Dendritic cell treated with granulocyte-macrophage colony-stimulating factor and Interleukin-4, amounts not matched to agents 40 ng/mL and 50 ng/mL, for 4 days (primary cell): Measurements from ENCODE around the gene FNDC8.
"Not testable (repeated sequence)": the region's sequence is repeated elsewhere in the genome, so short reads cannot be mapped to it uniquely, and the experiment has no call there.

Source experiments
- H3K27ac Mint-ChIP-seq: one replicate; pipeline ENCODE4 v1.8.0; 2022; ENCODE audit warnings: mild to moderate bottlenecking, mixed read lengths
- H3K27me3 Mint-ChIP-seq: one replicate; pipeline ENCODE4 v1.8.0; 2022; ENCODE audit warnings: mild to moderate bottlenecking, mixed read lengths
- H3K36me3 Mint-ChIP-seq: one replicate; pipeline ENCODE4 v1.8.0; 2022; ENCODE audit warnings: low read depth, mixed read lengths
- H3K4me1 Mint-ChIP-seq: one replicate; pipeline ENCODE4 v1.8.0; 2022; ENCODE audit warnings: low read depth, mixed read lengths
- H3K4me3 Mint-ChIP-seq: one replicate; pipeline ENCODE4 v1.8.0; 2022; ENCODE audit warnings: mild to moderate bottlenecking, moderate library complexity, mixed read lengths
- H3K9me3 Mint-ChIP-seq: one replicate; pipeline ENCODE4 v1.8.0; 2022; ENCODE audit warnings: mixed read lengths
- intact Hi-C: fragments of 100-400 bp; cut with micrococcal nuclease; formaldehyde crosslinking; loops from one replicate; pipeline ENCODE4 v1.15.0; 2022

The FNDC8 gene

GRCh38 chr17:35160354-35161201, 39.2 kb downstream of the FNDC8 start:
- peaks cover 6% of the 10 kb centered on the region for H3K4me1 Mint-ChIP-seq
- H3K9me3 Mint-ChIP-seq, result no peaks in the 10 kb centered on the region
- intact Hi-C loops, result no loop called here
- H3K4me3 Mint-ChIP-seq, result no peak overlapping the region
- no peaks in the 10 kb centered on the region for H3K36me3 Mint-ChIP-seq
- H3K27ac Mint-ChIP-seq, result no peak overlapping the region
- peaks cover 14% of the 10 kb centered on the region for H3K27me3 Mint-ChIP-seq

- Mint-ChIP-seq H3K36me3 (no peaks in the 10 kb centered on the region), H3K4me1 (peaks cover 6% of the 10 kb centered on the region), H3K27me3 (peaks cover 16% of the 10 kb centered on the region), H3K4me3 (no peak overlapping the region), H3K9me3 (no peaks in the 10 kb centered on the region), H3K27ac (no peak overlapping the region)
- intact Hi-C loops, result no loop called here
Measured at GRCh38 chr17:35161281-35161761, 39.9 kb downstream of the FNDC8 start.

- Mint-ChIP-seq H3K27ac (no peak overlapping the region), H3K9me3 (no peaks in the 10 kb centered on the region), H3K27me3 (peaks cover 24% of the 10 kb centered on the region), H3K4me3 (no peak overlapping the region), H3K4me1 (peaks cover 6% of the 10 kb centered on the region), H3K36me3 (no peaks in the 10 kb centered on the region)
- intact Hi-C loops, result no loop called here
Measured at GRCh38 chr17:35162755-35163154, 41.3 kb downstream of the FNDC8 start.

GRCh38 chr17:35163886-35164285, 42.5 kb downstream of the FNDC8 start:
- Mint-ChIP-seq H3K4me1 (peaks cover 6% of the 10 kb centered on the region), H3K4me3 (no peak overlapping the region), H3K36me3 (no peaks in the 10 kb centered on the region), H3K9me3 (no peaks in the 10 kb centered on the region), H3K27ac (no peak overlapping the region), H3K27me3 (peaks cover 24% of the 10 kb centered on the region)
- intact Hi-C loops, result no loop called here

- intact Hi-C loops, result no loop called here
- Mint-ChIP-seq H3K4me1 (peaks cover 6% of the 10 kb centered on the region), H3K27me3 (peaks cover 24% of the 10 kb centered on the region)
Measured at GRCh38 chr17:35164716-35165115, 43.3 kb downstream of the FNDC8 start.

GRCh38 chr17:35166526-35166925, 45.1 kb downstream of the FNDC8 start:
- H3K4me1 Mint-ChIP-seq, result no peaks in the 10 kb centered on the region
- H3K9me3 Mint-ChIP-seq, result no peaks in the 10 kb centered on the region
- peaks cover 21% of the 10 kb centered on the region for H3K27me3 Mint-ChIP-seq
- H3K4me3 Mint-ChIP-seq, result no peak overlapping the region
- H3K36me3 Mint-ChIP-seq, result no peaks in the 10 kb centered on the region
- H3K27ac Mint-ChIP-seq, result no peak overlapping the region
- intact Hi-C loops, result no loop called here

More at GRCh38 chr17:35164716-35165115, 43.3 kb downstream of the FNDC8 start:
- no peak overlapping the region for H3K27ac Mint-ChIP-seq
- H3K9me3 Mint-ChIP-seq, result no peaks in the 10 kb centered on the region
- H3K36me3 Mint-ChIP-seq, result no peaks in the 10 kb centered on the region
- no peak overlapping the region for H3K4me3 Mint-ChIP-seq

GRCh38 chr17:35167046-35167445, 45.6 kb downstream of the FNDC8 start:
- no peaks in the 10 kb centered on the region for H3K9me3 Mint-ChIP-seq
- no peak overlapping the region for H3K27ac Mint-ChIP-seq
- no peaks in the 10 kb centered on the region for H3K36me3 Mint-ChIP-seq
- H3K4me1 Mint-ChIP-seq, result no peaks in the 10 kb centered on the region
- no peak overlapping the region for H3K4me3 Mint-ChIP-seq
- H3K27me3 Mint-ChIP-seq, result peaks cover 19% of the 10 kb centered on the region
- intact Hi-C loops, result no loop called here

- no peaks in the 10 kb centered on the region for H3K9me3 Mint-ChIP-seq
- H3K36me3 Mint-ChIP-seq, result no peaks in the 10 kb centered on the region
- H3K27me3 Mint-ChIP-seq, result peaks cover 18% of the 10 kb centered on the region
- H3K4me1 Mint-ChIP-seq, result no peaks in the 10 kb centered on the region
- H3K27ac Mint-ChIP-seq, result no peak overlapping the region
- no peak overlapping the region for H3K4me3 Mint-ChIP-seq
- intact Hi-C loops, result no loop called here
Measured at GRCh38 chr17:35167666-35168065, 46.3 kb downstream of the FNDC8 start.

GRCh38 chr17:35169835-35170363, 48.5 kb downstream of the FNDC8 start:
- Mint-ChIP-seq H3K9me3 (no peaks in the 10 kb centered on the region), H3K4me1 (no peaks in the 10 kb centered on the region), H3K4me3 (no peak overlapping the region), H3K27me3 (peaks cover 16% of the 10 kb centered on the region), H3K27ac (no peak overlapping the region), H3K36me3 (no peaks in the 10 kb centered on the region)
- intact Hi-C loops, result no loop called here

GRCh38 chr17:35170968-35171771, 49.8 kb downstream of the FNDC8 start:
- peaks cover 22% of the 10 kb centered on the region for H3K27me3 Mint-ChIP-seq
- intact Hi-C loops, result no loop called here
- H3K27ac Mint-ChIP-seq, result no peak overlapping the region
- H3K9me3 Mint-ChIP-seq, result no peaks in the 10 kb centered on the region
- no peaks in the 10 kb centered on the region for H3K36me3 Mint-ChIP-seq
- no peak overlapping the region for H3K4me3 Mint-ChIP-seq
- no peaks in the 10 kb centered on the region for H3K4me1 Mint-ChIP-seq

- no peaks in the 10 kb centered on the region for H3K9me3 Mint-ChIP-seq
- no peak overlapping the region for H3K4me3 Mint-ChIP-seq
- H3K4me1 Mint-ChIP-seq, result no peaks in the 10 kb centered on the region
- intact Hi-C loops, result loop anchor here (2.0 kb wide), 1 partner anchor 361 kb away; no protein-coding TSS in a partner anchor
- H3K27me3 Mint-ChIP-seq, result peaks cover 17% of the 10 kb centered on the region
- H3K36me3 Mint-ChIP-seq, result no peaks in the 10 kb centered on the region
- no peak overlapping the region for H3K27ac Mint-ChIP-seq
Measured at GRCh38 chr17:35171834-35172233, 50.4 kb downstream of the FNDC8 start.

GRCh38 chr17:35172321-35172720, 50.9 kb downstream of the FNDC8 start:
- not testable (repeated sequence) for H3K36me3 Mint-ChIP-seq, H3K4me1 Mint-ChIP-seq, H3K4me3 Mint-ChIP-seq, H3K27ac Mint-ChIP-seq, H3K9me3 Mint-ChIP-seq
- intact Hi-C loops, result loop anchor here (2.0 kb wide), 1 partner anchor 360 kb away; no protein-coding TSS in a partner anchor
- peaks cover 16% of the 10 kb centered on the region for H3K27me3 Mint-ChIP-seq

GRCh38 chr17:35174835-35175334, 53.5 kb downstream of the FNDC8 start:
- Mint-ChIP-seq H3K4me3 (no peak overlapping the region), H3K4me1 (no peaks in the 10 kb centered on the region), H3K36me3 (no peaks in the 10 kb centered on the region), H3K27me3 (peaks cover 15% of the 10 kb centered on the region), H3K9me3 (no peaks in the 10 kb centered on the region), H3K27ac (no peak overlapping the region)
- intact Hi-C loops, result no loop called here
